ENCODE data around the gene GTPBP4.
A peak's percentile ranks its signal among the peaks of the same experiment; 100 is the strongest.
"Not testable (repeated sequence)": the region's sequence is repeated elsewhere in the genome, so short reads cannot be mapped to it uniquely, and the experiment has no call there.

GTPBP4 gene

DNA sequence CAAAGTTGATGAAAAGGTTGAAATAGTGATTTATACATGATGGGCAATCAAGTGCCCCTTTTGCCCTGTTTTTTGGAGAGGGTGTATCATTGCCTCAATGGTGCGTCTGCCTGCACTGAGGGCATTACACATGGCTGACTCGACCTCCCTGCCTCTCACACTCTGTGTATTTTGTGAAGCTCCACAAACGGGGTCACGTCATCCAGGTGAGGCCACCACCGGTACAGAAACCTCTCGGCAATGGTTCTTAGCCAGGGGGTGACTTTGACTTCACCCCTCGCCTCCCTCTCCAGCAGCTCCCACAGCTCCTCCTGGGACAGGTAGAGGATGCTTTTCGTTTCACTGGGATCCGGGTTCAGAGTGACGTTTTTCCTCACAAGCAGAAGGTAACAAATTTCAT lies 31.1 kb downstream of the GTPBP4 start:
- DNase-seq (ENCODE audit: extremely low spot score, insufficient read length, low read depth): no peak
- no peak for FAIRE-seq

DNA sequence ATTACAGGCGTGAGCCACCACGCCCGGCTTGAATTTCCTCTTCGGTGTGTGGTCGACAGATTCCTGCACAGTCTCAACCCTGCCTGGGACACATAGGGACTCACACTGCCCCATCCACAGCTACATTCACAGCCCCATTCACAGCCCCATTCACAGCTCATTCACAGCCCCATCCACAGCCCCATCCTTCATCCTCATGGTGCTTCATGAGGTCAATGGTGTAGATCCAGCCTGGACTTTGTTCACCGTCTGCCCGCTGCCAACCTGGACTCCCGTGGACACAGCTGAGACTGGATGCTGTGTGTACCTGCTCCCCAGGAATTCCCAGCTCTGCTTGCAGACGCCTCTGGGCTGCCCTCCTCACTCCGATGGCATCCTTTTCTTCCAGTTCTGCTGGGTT lies 32.2 kb downstream of the GTPBP4 start:
- no peak for FAIRE-seq
- DNase-seq (ENCODE audit: extremely low spot score, insufficient read length, low read depth): no peak

DNA sequence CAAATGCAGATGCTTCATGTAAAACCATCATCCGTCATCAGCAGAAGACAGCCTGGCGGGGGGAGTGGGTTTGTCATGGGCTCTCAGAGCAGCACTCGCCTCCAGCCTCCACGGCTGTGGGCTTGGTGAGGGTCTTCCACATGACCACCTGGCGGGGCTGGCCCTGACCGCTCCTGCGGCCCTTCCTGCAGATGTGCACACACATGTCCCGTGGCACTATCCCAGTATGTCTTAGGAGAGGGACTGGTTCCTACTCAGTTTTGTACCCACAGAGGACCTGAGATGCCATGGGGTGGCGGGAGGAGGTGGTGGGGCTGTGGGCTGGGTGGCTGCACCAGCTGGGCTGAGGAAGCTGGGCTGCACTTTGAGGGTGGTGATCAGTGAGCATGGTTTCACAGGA lies 32.7 kb downstream of the GTPBP4 start:
- no peak for FAIRE-seq
- no peak for DNase-seq (ENCODE audit: extremely low spot score, insufficient read length, low read depth)

DNA sequence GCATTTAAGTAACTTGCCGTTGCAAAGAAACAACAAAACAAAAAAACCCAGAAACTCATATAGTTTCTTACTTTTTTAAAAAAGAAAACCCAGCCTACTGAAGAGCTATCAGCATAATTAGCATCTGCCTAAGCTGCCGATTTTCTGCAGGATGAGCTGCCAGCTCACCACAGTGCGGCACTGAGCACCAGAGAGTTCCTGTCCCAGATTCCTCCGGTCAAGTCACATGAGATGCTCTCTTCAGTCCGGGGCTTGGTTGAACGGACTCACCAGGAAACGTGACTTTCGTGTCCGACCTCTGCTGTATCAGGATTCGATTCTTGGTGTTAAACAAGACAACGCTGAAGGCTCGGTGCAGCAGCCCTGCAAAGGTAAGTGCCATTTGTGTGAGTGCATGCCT lies 34.2 kb downstream of the GTPBP4 start:
- FAIRE-seq (no peak), DNase-seq (ENCODE audit: extremely low spot score, insufficient read length, low read depth) (no peak)

DNA sequence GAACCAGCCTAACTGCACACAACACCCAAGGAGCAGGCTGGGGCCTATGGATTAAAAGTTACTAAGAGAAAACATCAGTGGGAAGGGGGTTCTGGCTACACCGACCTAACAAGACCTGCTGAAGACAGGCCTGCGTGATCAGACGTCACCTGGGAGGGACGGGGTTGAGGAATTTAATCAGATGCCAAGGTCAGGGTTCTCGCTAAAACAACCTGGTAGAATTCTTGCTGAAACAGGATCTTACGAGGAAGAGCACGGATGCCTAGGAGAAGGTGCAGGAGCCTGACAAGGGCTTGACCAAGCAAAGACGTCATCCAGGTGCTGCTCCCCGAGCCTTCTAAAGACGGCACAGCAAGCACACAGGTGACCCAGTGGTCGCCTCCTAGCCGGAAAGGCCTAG lies 35.9 kb downstream of the GTPBP4 start:
- DNase-seq (ENCODE audit: extremely low spot score, insufficient read length, low read depth): no peak
- FAIRE-seq: no peak

DNA sequence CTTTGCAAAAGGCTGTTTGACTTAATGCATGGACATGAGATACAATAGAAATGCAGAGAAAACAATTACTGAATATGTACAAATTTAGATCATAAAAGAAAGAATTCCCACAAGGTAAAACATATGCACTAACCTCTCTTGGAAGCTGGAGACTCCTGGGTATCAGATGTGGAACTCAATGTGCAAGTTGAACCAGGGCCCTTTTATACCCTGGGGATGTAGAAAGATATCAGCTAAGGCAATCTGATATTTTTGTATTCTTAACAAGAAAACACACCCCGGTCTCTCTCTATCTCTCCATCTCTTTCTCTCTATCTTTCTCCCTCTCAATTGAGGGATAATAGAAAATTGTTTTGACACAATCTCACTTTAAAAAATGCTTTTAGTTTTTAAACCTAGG lies 37.4 kb downstream of the GTPBP4 start, which contains the start of gene IDI2:
TSS of gene IDI2 (minus strand) at position 177 of the 400 bp plus-strand sequence. CDS start 1,136 bp downstream, outside the sequence.
- DNase-seq (ENCODE audit: extremely low spot score, insufficient read length, low read depth) (no peak), FAIRE-seq (no peak)

DNA sequence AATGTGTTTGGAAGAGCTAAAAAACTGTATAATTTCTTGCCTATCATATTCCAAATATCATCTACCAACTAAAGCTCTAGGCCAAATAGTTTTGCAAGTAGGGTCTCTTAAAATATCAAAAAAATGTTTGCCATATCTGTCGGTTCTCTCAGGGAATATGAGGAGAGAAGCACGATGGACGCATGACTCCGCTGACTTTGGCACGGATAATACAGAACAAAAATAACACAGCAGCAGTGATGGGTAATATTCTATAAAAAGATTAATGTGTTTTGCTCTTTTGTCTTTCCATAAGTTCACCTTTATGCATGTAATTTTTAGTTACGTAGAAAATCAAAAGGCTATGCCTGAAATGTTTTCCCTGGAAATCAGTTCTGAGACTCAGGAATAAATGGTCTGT lies 38.3 kb downstream of the GTPBP4 start:
- FAIRE-seq: no peak
- no peak for DNase-seq (ENCODE audit: extremely low spot score, insufficient read length, low read depth)

DNA sequence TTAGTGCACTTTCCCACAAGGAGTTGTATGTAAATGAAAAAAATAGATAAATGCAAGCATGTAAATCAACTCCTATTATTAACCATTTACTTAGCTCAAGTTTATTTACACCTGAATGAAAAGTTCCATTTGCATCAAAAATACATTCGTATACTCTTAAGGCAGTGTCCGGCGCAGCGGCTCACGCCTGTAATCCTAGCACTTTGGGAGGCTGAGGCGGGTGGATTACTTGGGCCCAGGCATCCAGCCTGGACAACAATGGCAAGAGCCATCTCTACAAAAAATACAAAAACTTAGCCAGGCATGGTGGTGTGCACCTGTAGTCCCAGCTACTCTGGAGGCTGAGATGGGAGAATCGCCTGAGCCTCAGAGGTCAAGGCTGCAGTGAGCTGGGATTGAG lies 41.6 kb downstream of the GTPBP4 start:
- no peak for DNase-seq (ENCODE audit: extremely low spot score, insufficient read length, low read depth)
- FAIRE-seq: no peak

DNA sequence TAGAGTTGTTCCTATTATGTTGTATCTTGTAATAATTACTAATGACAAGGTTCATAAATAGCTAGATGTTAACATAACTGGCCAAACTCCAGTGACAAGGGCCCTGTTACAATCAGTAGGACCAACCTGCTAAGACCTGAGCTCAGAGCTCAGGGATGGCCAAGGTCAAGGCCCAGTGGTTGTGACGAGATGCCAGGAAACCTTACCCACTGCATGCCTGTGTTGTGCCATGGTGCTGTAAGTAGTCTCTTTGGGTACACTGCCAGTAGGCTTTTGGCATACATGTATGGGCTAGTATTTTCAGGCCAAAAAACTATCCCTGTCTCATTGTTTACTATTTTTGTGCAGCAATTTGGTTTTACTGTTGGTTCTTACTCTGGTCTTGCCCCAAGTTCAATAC lies 45.4 kb downstream of the GTPBP4 start:
- no peak for DNase-seq (ENCODE audit: extremely low spot score, insufficient read length, low read depth)
- no peak for FAIRE-seq

DNA sequence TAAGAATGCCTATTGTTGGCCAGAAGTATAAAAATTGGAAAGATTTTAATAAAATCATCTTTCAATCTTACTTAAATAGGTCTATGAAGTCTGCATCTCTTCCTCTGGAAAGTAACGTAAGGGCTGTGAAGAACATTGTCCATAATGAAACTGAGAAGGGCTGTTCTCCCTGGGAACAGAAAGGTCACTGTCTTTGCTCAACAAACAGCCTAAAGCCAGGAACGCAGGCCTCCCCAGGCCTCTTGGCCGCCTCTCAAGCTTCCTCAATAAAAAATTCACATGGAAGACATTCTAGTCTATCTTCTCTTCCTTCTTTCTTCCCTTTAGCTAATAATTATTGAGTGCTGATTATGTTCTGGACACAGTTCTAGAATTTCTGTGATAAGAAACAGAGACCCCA lies 46.5 kb downstream of the GTPBP4 start:
- DNase-seq (ENCODE audit: extremely low spot score, insufficient read length, low read depth): no peak
- no peak for FAIRE-seq

DNA sequence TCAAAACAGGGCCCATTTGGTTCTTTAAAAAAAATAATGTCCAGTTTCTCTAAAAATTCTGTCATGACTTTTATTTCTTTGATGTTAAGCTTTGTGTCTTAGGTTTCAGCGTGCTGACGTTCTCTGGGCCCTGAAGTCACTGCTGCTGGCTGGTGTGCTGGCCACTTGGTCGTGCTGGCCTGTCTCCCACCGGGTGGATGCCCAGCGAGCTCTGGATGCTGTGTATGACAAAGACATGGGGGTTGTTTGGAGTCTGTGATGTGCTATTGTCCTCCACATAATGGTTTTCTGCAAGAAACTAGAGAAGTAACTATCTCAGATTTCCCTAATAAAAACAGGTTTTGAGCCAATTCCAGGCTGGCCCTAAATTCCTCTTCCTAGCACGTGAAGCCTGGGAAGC lies 47.0 kb downstream of the GTPBP4 start:
- no peak for FAIRE-seq
- DNase-seq (ENCODE audit: extremely low spot score, insufficient read length, low read depth): no peak

DNA sequence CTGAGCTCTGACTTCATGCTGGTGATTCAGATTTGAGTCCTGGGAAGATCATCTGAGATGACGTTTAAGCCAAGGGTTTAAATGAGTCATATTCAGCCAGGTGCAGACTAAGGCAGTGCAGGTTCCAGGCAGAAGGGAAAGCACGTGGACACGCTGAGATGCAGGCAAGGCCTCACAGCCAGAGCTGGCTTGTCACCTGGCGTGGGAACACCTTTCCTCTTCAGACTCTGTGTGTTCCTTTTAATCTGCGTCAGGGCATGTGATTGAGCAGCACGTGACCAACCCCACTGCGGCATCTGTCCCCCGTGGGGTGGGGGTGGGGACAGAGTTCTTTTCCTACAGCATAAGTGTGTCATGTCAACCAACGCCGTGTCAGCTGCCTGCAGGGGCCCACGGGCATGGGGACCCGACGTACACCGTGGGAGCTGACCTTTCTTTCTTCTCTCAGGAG lies 48.1 kb downstream of the GTPBP4 start:
- FAIRE-seq: no peak
- no peak for DNase-seq (ENCODE audit: extremely low spot score, insufficient read length, low read depth)

DNA sequence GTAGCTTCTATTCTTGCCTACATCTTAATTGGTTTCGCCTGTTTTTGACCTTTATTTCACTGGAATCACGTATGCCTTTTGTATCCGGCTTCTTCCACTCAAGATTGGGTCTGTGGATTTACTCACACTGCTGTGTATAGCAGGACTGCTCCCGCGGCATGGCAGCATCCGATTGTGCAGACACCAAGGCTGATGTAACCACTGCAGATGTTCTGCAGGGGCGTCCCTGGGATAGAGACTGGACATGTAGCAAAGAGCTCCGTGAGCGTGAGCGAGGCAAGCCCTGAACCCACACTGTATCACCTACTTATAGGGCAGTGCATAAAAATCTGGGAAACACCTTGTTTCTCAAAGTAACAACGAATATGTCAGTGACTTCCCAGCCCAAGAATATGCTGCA lies 48.9 kb downstream of the GTPBP4 start:
- DNase-seq (ENCODE audit: extremely low spot score, insufficient read length, low read depth) (no peak), FAIRE-seq (no peak)

DNA sequence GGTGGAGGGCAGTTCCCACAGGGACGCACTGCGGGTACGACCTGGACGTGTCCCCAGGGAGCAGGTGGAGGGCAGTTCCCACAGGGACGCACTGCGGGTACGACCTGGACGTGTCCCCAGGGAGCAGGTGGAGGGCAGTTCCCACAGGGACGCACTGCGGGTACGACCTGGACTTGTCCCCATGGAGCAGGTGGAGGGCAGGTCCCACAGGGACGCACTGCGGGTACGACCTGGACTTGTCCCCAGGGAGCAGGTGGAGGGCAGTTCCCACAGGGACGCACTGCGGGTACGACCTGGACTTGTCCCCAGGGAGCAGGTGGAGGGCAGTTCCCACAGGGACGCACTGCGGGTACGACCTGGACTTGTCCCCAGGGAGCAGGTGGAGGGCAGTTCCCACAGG lies 50.5 kb downstream of the GTPBP4 start:
- not testable (repeated sequence) for FAIRE-seq

DNA sequence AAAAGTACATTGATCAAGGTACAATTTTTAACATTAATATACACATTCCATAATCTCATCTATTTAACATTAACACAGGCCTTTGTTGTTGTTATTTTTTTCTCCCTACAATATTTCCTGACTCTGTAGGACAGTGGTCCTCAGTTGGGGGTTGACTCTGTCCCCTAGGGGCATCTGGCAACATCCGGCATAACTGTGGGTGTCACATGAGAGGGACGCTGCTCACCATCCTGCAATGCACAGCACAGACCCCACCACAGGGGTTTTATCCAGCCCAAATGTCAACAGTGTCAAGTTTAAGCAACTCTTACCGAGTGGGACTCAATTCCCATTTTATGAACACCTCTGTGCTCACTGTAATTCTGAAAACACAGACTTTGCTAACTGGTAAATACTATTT lies 51.9 kb downstream of the GTPBP4 start:
- FAIRE-seq (no peak), DNase-seq (ENCODE audit: extremely low spot score, insufficient read length, low read depth) (no peak)

More for the DNA sequence above, 50.5 kb downstream of the GTPBP4 start:
- DNase-seq (ENCODE audit: extremely low spot score, insufficient read length, low read depth): not testable (repeated sequence)

DNA sequence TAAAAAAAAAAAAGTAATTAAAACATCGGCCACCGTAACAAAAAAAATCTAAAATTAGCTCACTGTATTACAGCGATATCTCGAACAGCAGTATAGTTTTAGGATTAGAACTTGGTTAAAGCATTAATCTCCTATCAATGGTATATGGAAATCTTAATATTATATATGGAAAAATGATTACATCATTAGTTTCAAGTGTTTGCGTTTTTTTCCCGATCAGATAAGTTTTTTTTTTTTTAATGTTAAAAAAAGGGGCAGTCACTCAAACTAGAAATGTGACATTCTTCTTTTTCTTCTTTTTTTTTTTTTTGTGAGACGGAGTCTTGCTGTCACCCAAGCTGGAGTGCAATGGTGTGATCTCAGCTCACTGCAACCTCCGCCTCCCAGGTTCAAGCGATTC lies 53.3 kb downstream of the GTPBP4 start:
- FAIRE-seq (no peak), DNase-seq (ENCODE audit: extremely low spot score, insufficient read length, low read depth) (no peak)

DNA sequence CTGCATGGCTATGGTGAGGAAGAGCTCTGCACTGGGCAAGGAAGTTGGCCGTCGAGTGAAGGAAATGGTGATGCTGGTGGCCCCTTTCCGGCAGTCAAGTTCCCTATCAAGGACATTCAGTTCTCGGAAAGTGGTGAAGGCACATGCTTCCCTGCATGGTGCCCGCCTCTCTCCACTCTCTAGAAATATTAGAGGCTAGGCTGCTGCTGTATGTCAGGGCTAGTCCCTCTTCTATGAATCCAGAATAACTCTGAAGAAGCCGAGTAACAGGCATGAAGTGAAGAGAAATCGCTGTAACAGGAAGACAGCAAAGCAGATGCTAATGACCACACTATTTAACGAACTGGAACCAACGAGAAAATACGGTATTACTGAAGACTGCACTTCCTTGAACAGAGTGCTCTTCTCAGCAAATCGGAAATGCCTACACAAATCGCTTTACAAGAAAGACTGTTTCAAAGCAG lies 55.3 kb downstream of the GTPBP4 start:
- FAIRE-seq: peak; percentile 96

DNA sequence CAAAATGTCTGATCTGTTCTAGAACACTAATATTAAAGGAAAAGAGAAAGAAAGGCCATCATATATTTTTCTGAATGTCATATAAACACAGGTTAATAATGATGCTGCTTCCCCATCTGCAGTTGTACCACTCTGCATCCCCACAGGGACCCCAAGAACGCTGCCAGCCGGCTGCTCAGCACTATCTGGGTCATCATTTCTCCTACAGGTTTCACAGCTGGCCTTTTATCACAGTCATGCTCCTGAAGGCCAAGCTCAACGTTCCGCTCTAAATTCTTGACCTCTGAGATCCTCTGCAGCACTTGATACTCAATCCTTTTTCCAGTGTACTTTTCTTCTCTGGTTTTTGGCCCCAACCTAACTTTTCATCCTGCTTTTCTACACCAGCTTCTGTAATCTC lies 55.9 kb downstream of the GTPBP4 start:
- FAIRE-seq (no peak), DNase-seq (ENCODE audit: extremely low spot score, insufficient read length, low read depth) (no peak)

More for the DNA sequence above, 55.3 kb downstream of the GTPBP4 start:
- no peak for DNase-seq (ENCODE audit: extremely low spot score, insufficient read length, low read depth)

DNA sequence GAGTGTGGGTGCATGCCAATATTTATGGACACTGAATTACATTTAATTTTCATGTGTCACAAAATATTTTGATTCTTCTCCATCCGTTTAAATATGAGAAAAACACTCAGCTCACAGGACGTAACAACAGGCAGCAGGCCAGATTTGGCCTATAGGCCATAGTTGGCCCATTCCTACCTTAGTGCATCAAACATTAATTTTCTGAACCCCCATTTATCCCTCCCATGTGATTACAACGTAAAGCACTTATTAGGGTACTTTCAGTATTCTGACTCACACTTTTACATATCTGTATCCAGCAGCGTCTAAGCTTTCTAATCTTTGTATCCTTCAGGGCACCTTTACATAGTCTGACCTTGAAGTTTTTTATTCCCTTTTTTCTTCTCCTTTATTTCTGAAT lies 56.7 kb downstream of the GTPBP4 start:
- FAIRE-seq: no peak
- no peak for DNase-seq (ENCODE audit: extremely low spot score, insufficient read length, low read depth)

DNA sequence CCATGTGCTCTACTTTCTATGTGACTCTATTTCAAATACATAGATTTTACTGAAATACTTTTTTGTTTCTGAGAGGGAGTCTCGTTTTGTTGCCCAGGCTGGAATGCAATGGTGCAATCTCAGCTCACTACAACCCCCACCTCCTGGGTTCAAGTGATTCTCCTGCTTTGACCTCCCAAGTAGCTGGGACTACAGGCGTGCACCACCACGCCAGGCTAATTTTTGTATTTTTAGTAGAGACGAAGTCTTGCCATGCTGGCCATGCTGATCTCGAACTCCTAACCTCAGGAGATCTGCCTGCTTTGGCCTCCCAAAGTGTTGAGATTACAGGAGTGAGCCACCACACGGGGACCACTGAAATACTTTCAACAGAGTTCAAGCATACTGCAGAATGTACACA lies 57.2 kb downstream of the GTPBP4 start:
- FAIRE-seq (no peak), DNase-seq (ENCODE audit: extremely low spot score, insufficient read length, low read depth) (no peak)

DNA sequence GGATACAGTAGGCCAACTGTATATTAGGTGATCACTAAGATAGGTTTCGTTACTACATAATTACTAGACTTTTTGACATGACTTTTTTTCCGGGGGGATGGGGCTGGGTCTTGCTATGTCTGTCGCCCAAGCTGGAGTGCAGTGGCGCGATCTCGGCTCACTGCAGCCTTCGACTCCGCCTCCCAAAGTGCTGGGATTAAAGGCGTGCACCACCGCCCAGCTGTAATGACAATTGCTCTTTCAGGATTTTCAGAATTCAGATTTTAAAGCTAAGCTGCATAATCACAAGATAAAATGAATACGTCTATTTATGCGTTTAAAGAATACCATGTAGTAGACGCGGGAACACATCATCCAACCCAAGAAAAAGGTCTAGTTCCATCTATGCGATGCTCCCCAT lies 59.7 kb downstream of the GTPBP4 start:
- DNase-seq (ENCODE audit: extremely low spot score, insufficient read length, low read depth) (no peak), FAIRE-seq (no peak)

DNA sequence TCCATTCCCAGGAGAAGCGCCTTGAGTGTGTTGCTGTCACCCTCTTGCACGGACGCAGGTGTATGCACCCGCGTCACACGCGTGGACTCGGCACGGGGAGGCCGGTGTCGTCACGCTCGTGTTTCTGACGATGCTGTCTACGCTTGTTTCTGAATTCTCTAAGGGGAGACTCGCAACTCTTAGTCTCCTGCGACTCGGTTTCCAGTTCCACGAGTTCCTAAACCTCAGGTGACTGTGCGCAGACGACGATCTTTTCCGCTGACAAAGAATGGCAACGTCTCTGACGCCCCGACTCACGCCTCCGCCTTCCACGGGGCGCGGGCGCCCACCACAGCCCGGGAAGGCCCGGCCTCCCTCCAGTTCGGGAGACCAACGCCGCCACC lies 60.1 kb downstream of the GTPBP4 start:
- DNase-seq (ENCODE audit: extremely low spot score, insufficient read length, low read depth) (no peak), FAIRE-seq (no peak)
